Measurements from ENCODE around the gene ITGAX. TPM values are rescaled to one million over a fixed set of nuclear protein-coding genes. Genes with fewer than 3 reads are reported as not detected.

Gene ITGAX
- total RNA-seq, 1 experiment from 2014 or later = 1.9 TPM

DNA sequence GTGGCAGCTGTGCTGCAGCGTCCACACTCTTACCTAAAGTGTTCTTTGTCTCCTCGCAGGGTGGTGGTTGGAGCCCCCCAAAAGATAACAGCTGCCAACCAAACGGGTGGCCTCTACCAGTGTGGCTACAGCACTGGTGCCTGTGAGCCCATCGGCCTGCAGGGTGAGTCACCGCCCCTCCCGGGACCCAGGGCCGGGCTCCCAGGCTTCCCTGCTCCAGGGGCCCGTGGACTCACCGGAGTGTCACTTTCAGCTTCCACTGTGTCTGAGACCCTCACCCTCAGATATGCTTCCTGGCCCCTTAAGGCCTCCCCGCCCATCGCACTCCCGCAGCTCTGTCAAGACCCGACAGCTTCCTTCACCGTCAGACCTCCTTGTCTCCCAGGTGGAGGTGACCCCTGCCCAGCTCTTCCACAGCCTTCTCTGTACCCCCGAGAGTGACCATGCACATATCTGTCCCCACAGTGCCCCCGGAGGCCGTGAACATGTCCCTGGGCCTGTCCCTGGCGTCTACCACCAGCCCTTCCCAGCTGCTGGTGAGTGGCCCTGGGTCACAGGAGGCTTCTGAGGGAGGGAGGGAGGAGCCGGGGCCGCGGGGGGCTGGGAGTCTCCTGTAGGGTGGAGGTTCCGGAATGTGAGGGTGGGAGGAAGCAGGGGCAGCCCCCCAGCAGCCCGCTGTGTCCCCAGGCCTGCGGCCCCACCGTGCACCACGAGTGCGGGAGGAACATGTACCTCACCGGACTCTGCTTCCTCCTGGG, 1.8 kb downstream of the ITGAX start:
- H3K4me2 ChIP-seq (ENCODE audit: low read length) = no peak overlapping the region
- CTCF ChIA-PET = no interaction called here
- no peaks in the 10 kb centered on the region for H3K36me3 ChIP-seq (ENCODE audit: control insufficient read depth in 1 of 2, insufficient read depth in 2 of 2, low read length in 2 of 2)
- no peak overlapping the region for H3K9ac ChIP-seq (ENCODE audit: low read length)
- H3K79me2 ChIP-seq (ENCODE audit: insufficient read depth, low read length) = no peaks in the 10 kb centered on the region
- H2AFZ ChIP-seq (ENCODE audit: low read depth, low read length, poor library complexity, severe bottlenecking) = no peak overlapping the region
- POLR2A ChIA-PET = no interaction called here
- H4K20me1 ChIP-seq (ENCODE audit: insufficient read depth) = no peaks in the 10 kb centered on the region
- DNase-seq (ENCODE audit: low read depth, low spot score) = no peak
- no peaks in the 10 kb centered on the region for H3K27me3 ChIP-seq (ENCODE audit: insufficient read depth, low read length)
- H3K27ac ChIP-seq (ENCODE audit: low read depth, low read length) = no peak overlapping the region
- no peaks in the 10 kb centered on the region for H3K9me2 ChIP-seq (ENCODE audit: insufficient read depth)
- no TSS peak for BruUV-seq (replicated peaks)
- H3K9me3 ChIP-seq (ENCODE audit: control insufficient read depth in 1 of 2, insufficient read depth in 1 of 2, low read depth in 1 of 2, low read length in 2 of 2) = no peaks in the 10 kb centered on the region
- RAD21 ChIA-PET (ENCODE audit: low non-redundant PET in 1 of 2, low total read pairs in 2 of 2, uncharacterized antibody in 2 of 2, unreplicated experiment in 2 of 2) = no interaction called here
- H3K4me3 ChIP-seq (replicated peaks in 1 of 2; ENCODE audit: low read depth in 1 of 2, low read length in 2 of 2) = no peak overlapping the region
- peaks cover 10 to 14% of the 10 kb centered on the region in 2 experiments; a peak in 3 of 4 replicates for H3K4me1 ChIP-seq (ENCODE audit: control insufficient read depth in 1 of 2, insufficient read depth in 2 of 2, low read length in 2 of 2)
- ATAC-seq = peak; percentile 46
- TF ChIP-seq, protein P1, sequence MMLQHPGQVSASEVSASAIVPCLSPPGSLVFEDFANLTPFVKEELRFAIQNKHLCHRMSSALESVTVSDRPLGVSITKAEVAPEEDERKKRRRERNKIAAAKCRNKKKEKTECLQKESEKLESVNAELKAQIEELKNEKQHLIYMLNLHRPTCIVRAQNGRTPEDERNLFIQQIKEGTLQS (IDR thresholded peaks at IDR 0.05) = no peak
- no peak for TF ChIP-seq SP1 (IDR thresholded peaks at IDR 0.05; ENCODE audit: low read depth)
- no peak for TF ChIP-seq EZH2 (IDR thresholded peaks at IDR 0.05)
- TF ChIP-seq ELF1 (IDR thresholded peaks at IDR 0.05; ENCODE audit: borderline replicate concordance, low read depth) = no peak
- TF ChIP-seq, protein P2, sequence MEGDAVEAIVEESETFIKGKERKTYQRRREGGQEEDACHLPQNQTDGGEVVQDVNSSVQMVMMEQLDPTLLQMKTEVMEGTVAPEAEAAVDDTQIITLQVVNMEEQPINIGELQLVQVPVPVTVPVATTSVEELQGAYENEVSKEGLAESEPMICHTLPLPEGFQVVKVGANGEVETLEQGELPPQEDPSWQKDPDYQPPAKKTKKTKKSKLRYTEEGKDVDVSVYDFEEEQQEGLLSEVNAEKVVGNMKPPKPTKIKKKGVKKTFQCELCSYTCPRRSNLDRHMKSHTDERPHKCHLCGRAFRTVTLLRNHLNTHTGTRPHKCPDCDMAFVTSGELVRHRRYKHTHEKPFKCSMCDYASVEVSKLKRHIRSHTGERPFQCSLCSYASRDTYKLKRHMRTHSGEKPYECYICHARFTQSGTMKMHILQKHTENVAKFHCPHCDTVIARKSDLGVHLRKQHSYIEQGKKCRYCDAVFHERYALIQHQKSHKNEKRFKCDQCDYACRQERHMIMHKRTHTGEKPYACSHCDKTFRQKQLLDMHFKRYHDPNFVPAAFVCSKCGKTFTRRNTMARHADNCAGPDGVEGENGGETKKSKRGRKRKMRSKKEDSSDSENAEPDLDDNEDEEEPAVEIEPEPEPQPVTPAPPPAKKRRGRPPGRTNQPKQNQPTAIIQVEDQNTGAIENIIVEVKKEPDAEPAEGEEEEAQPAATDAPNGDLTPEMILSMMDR (IDR thresholded peaks at IDR 0.05 in 2 of 3, conservative IDR thresholded peaks at IDR 0.05 in 1 of 3; ENCODE audit: borderline replicate concordance in 1 of 3, insufficient read depth in 1 of 3, low read depth in 2 of 3, low read length in 2 of 3) = 0 out of 6 replicates have a peak, but pooled peaks of 2 of the 3 experiments have one; percentile 7 to 10
- no peak for TF ChIP-seq POLR2AphosphoS5 (IDR thresholded peaks at IDR 0.05; ENCODE audit: low read depth, low read length)
- TF ChIP-seq, protein P3, sequence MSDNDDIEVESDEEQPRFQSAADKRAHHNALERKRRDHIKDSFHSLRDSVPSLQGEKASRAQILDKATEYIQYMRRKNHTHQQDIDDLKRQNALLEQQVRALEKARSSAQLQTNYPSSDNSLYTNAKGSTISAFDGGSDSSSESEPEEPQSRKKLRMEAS (IDR thresholded peaks at IDR 0.05) = no peak
- intact Hi-C loops (cut with micrococcal nuclease) = no loop called here
